ENCODE results near the gene MARCHF3.
"Not testable (repeated sequence)": the region's sequence is repeated elsewhere in the genome, so short reads cannot be mapped to it uniquely, and the experiment has no call there.

MARCHF3 gene

DNA sequence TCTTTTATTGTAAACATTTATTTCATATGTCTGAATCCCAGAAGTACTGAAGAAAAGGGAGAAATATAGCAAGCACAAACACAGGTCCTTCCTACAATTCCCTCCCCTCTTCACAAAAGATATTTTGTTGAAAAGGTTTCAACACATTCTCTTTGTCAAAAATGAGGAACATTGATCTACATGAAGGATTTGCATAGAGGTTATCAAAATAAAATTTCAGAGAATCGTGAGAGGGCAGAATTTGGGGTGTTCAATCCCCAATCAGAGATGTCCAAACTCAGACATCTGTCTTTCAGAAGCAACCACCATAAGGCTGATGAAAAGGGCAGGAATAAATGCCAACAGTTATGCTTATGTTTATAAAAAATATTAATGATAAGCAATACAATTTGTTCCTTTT is 69.2 kb downstream of the MARCHF3 start:
- DNase-seq (ENCODE audit: low read depth in 2 of 2, low spot score in 1 of 2), result no peak

DNA sequence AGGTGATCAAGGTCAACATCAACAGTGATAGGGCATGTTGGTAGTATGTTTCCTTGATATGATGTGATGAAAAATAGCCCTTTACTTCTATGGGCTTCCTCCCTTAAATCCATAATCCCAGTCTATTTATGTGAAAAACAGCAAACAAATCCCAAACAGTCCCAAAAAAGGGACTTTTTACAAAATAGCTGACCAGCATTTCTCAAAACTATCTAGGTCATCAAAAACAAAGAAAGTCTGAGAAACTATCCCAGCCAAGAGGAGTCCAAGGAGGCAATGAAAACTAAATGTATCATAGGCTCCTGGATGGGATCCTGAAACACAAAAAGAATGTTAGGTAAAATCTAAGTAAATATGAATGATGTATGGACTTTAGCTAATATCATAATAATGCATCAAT is 71.2 kb downstream of the MARCHF3 start:
- no peak for DNase-seq (ENCODE audit: low read depth in 2 of 2, low spot score in 1 of 2)

- DNase-seq (ENCODE audit: low read depth in 2 of 2, low spot score in 1 of 2), result no peak
These were observed 73.4 kb downstream of the MARCHF3 start for GRCh38 chr5:126956991-126957390.

DNA sequence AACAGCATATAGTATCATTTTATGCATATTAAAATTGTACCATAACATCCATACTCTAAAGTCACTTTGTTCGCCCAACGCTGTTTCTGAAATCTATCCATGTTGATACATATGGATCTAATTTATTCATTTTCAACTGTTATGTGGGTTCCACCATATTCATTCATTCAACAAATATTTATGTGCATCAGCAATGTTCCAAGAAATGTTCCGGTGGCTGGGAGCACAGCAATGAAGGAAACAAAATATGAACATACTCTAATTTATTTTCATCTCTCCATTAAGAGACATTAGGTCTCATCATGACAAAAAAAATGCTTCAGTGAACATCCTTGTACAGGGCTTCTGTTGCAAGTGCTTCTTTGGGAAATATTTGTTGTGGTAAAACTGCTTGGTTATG is 75.4 kb downstream of the MARCHF3 start:
- no peak for DNase-seq (ENCODE audit: low read depth in 2 of 2, low spot score in 1 of 2)

GRCh38 chr5:126953640-126954039 is 76.7 kb downstream of the MARCHF3 start:
- DNase-seq (ENCODE audit: low read depth in 2 of 2, low spot score in 1 of 2), result no peak

DNA sequence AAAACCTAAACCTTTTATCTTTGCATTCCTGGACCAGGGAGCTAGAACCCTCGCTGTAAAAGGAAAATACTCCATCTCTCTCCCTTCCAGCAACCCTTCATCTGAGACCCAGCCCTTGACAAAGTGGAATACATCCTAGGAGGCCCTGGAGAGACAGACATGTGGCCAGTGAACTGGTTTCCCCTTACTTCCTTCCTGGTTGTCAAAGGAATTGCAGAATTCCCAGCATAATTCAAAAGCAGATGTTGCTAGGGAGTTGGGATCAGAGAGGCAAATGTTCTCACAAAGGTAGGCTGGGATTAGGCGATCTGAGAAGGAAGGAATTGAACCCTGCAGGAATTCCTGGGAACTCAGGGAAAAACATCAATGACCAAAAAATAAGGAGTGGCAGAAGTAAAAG is 80.9 kb downstream of the MARCHF3 start:
- DNase-seq (ENCODE audit: low read depth in 2 of 2, low spot score in 1 of 2), result no peak

DNA sequence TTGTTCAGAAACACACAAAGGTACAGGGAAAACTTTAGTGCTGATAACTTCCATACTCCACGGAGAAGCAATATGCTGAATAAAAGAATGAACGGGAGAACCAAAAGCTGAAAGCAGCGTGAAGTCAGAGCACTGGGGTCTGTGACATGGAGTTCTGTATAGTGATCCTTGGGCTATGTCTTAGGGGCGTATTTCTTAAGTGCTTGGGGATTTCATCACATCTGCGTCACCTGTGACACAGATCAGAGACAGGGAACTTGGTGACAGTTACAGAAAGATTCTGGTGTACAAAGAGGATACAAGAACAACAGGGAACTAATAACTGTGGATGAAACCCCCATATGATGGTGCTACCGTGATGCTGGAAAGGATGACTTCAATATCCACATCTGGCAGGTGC is 81.9 kb downstream of the MARCHF3 start:
- no peak for DNase-seq (ENCODE audit: low read depth in 2 of 2, low spot score in 1 of 2)

DNA sequence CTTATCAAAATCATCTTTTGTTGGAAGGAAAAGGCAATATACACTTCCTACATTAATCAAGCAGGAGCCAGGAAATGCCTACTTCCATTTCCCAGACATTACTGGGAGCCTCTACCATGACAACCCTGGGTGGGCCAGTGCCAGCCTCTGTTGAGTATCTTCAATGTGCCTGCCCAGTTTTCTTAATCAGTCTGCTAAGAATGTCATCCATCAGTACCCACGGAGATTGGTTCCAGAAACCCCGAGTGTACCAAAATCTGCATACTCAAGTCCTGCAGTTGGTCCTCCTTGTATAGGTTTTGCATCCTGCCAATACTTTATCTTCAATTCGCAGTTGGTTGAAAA is 82.4 kb downstream of the MARCHF3 start:
- no peak for DNase-seq (ENCODE audit: low read depth in 2 of 2, low spot score in 1 of 2)

- DNase-seq (ENCODE audit: low read depth in 2 of 2, low spot score in 1 of 2), result no peak
These were observed 83.0 kb downstream of the MARCHF3 start for GRCh38 chr5:126947146-126948010.

GRCh38 chr5:126942908-126943307 is 87.5 kb downstream of the MARCHF3 start:
- DNase-seq (ENCODE audit: low read depth in 2 of 2, low spot score in 1 of 2), result not testable (repeated sequence)

DNA sequence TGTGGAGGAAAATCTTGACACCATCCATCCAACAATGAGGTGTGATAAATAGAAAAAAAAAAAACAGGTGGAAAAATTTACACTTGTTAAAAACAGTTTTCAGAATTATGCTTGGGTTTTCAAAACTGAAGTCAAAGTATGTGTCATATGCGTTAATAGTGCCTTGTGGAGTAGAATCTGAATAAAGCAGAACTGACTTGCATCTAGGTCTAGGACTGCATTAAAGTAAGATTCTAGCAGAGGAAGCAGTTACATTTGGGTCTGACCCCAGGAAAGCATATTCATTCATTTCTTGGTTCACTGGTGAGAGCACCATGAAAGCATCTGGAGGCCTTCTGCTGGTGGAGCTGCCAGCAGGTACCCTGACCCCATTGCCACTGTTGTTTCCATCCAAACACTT is 89.0 kb downstream of the MARCHF3 start:
- DNase-seq (ENCODE audit: low read depth in 2 of 2, low spot score in 1 of 2), result no peak

- no peak for DNase-seq (ENCODE audit: low read depth in 2 of 2, low spot score in 1 of 2)
These were observed 90.5 kb downstream of the MARCHF3 start for GRCh38 chr5:126939887-126940286.

DNA sequence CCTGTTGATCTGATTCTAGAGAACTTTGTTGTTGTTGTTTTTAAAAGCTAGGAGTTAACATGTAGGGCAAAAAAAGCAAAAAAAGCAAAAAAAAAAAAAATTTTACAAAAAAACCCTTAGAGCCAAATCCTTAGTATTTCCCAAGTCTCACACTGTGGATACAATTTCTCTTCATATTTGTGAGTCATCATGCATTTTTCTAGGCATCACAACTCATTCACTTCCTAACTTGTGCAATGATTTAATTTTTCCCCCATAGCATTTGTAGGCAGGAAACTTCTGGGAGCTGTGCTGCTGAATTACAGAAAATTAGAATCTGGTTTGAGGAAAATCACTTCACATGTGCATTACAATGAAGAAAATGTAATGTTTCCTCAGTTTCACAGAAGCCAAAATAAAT is 91.9 kb downstream of the MARCHF3 start:
- DNase-seq (ENCODE audit: low read depth in 2 of 2, low spot score in 1 of 2), result no peak

- no peak for DNase-seq (ENCODE audit: low read depth in 2 of 2, low spot score in 1 of 2)
These were observed 92.6 kb downstream of the MARCHF3 start for GRCh38 chr5:126937771-126938170.

DNA sequence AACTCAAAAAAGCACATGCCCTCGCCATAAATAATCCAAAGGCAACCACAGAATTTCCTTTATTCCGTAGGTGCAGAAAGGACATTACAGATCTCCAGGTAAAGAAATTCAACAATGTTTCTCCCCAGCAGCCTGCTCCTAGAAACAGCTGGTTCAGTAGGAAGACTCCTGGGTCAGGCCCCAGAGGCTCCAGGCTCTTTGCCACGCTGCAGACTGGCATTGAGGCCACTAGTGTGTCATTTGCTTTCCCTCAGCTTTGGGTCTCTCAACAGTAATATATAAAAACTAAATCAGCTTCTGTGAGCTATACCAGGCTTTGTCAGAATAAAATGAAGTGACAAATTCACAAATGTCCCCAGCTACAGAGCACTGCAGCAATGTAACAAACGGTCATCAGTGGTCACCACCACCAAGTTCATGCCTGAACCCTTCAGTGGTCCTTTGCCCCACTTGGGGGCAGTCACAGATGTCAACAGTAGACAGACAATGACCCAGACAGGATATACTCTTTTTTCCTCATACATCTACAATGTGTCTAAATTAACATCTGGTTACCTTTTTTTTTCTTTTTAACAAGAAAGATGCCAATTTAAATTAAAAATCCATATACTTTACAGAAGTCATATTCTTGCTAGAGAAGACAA is 93.5 kb downstream of the MARCHF3 start:
- no peak for DNase-seq (ENCODE audit: low read depth in 2 of 2, low spot score in 1 of 2)

GRCh38 chr5:126931963-126932660 is 98.2 kb downstream of the MARCHF3 start:
- DNase-seq (ENCODE audit: low read depth in 2 of 2, low spot score in 1 of 2), result no peak

- no peak for DNase-seq (ENCODE audit: low read depth in 2 of 2, low spot score in 1 of 2)
These were observed 102.3 kb downstream of the MARCHF3 start for GRCh38 chr5:126928041-126928440.

DNA sequence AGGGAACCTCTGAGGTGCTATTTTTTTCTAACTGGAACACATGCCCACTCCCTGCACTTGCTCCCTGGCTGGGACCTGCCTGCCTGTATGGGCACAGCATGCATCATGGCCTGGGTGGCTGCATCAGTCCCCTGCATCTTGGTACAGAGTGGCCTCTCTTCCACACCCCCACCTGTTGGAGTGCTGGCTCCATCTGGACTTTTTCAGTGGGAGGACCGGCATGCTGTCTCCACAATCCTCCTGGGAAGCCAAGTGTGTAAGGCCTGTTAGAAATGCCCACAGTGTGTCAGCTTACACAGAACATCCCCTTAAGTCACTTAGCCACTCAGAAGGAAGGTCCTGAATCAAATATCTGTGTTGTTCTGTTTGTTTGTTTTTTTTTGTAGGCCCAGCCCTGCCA is 102.9 kb downstream of the MARCHF3 start:
- DNase-seq (ENCODE audit: low read depth in 2 of 2, low spot score in 1 of 2), result no peak

- no peak for DNase-seq (ENCODE audit: low read depth in 2 of 2, low spot score in 1 of 2)
These were observed 104.2 kb downstream of the MARCHF3 start for GRCh38 chr5:126926187-126926586.

- DNase-seq (ENCODE audit: low read depth in 2 of 2, low spot score in 1 of 2), result no peak
These were observed 104.9 kb downstream of the MARCHF3 start for GRCh38 chr5:126925482-126925881.

GRCh38 chr5:126924331-126925033 is 105.9 kb downstream of the MARCHF3 start:
- DNase-seq (ENCODE audit: low read depth in 2 of 2, low spot score in 1 of 2), result no peak

Data from stimulated activated CD8-positive, alpha-beta memory T cell treated with anti-CD3 and anti-CD28 coated beads, Interleukin-4, amount 100 ng/mL, for 1 hour (primary cell).